Smooth muscle cell (in vitro differentiated cells): Measurements from ENCODE around the gene SIPA1L2. TPM values are rescaled to one million over a fixed set of nuclear protein-coding genes. Genes with fewer than 3 reads are reported as not detected.

Experiments
- DNase-seq: peaks from one replicate; lab custom pipeline; 2025; ENCODE audit not compliant: unreplicated experiment; lab: John Stamatoyannopoulos, UW
- H2AFZ ChIP-seq: fragments of 200-600 bp; sonication (generic); 2 replicates; pipeline ENCODE4 v1.6.0; 2016; ENCODE audit warnings: antibody characterized with exemption, low read depth, mild to moderate bottlenecking
- H3F3A ChIP-seq: fragments of 200-600 bp; sonication (generic); 2 replicates; pipeline ENCODE4 v1.6.0; 2017; ENCODE audit warnings: antibody characterized with exemption, low read depth
- H3K27ac ChIP-seq: fragments of 200-600 bp; sonication (generic); 2 replicates; pipeline ENCODE4 v1.5.1; 2016; ENCODE audit warnings: low read depth, mild to moderate bottlenecking
- H3K27me3 ChIP-seq: fragments of 200-600 bp; sonication (generic); 2 replicates; pipeline ENCODE4 v1.6.1; 2016; ENCODE audit warnings: low read depth, mild to moderate bottlenecking
- H3K36me3 ChIP-seq: fragments of 200-600 bp; sonication (generic); 2 replicates; pipeline ENCODE4 v1.5.1; 2016; ENCODE audit warnings: low read depth
- H3K4me1 ChIP-seq: fragments of 200-600 bp; sonication (generic); 2 replicates; pipeline ENCODE4 v1.5.1; 2016; ENCODE audit warnings: low read depth
- H3K4me2 ChIP-seq: fragments of 200-600 bp; sonication (generic); 2 replicates; pipeline ENCODE4 v1.6.0; 2016; ENCODE audit warnings: mild to moderate bottlenecking
- H3K4me3 ChIP-seq: fragments of 200-600 bp; sonication (generic); 2 replicates; pipeline ENCODE4 v1.5.1; 2016; ENCODE audit warnings: mild to moderate bottlenecking
- H3K79me2 ChIP-seq: fragments of 200-600 bp; sonication (generic); 2 replicates; pipeline ENCODE4 v1.6.0; 2016; ENCODE audit warnings: low read depth, mild to moderate bottlenecking
- H3K9ac ChIP-seq: fragments of 200-600 bp; sonication (generic); 2 replicates; pipeline ENCODE4 v1.6.0; 2016; ENCODE audit warnings: low read depth
- H3K9me3 ChIP-seq: fragments of 200-600 bp; sonication (generic); replicated peaks from 2 replicates; pipeline ENCODE4 v1.5.1; 2016; ENCODE audit warnings: low read depth
- H4K20me1 ChIP-seq: fragments of 200-600 bp; sonication (generic); 2 replicates; pipeline ENCODE4 v1.6.0; 2016; ENCODE audit warnings: low read depth
- WGBS: methylation state at CpG from one replicate; pipeline ENCODE4 v1.1.7; 2016; ENCODE audit warnings: low lambda C conversion rate; 5-methylcytosine and 5-hydroxymethylcytosine counted together
- polyA plus RNA-seq: library from polyadenylated mRNA; unstranded; fragments of >200 nt; fragmentation: Nextera tagmentation; extraction: Ambion mirVana; gene quantifications from 2 replicates; pipeline ENCODE4 v1.2.1, GENCODE V29; 2016
- total RNA-seq: library from RNA; depleted of rRNA; stranded (reverse); fragments of >200 nt; gene quantifications from 2 replicates; pipeline ENCODE4 v1.2.3, GENCODE V29; 2014
- TF ChIP-seq, protein P1 (sequence below): fragments of 200-600 bp; sonication (generic); IDR thresholded peaks from 2 replicates; pipeline ENCODE4 v1.5.1; 2017; ENCODE audit warnings: borderline replicate concordance, mild to moderate bottlenecking, antibody characterized with exemption; ENCODE audit not compliant: insufficient read depth, poor library complexity, severe bottlenecking

SIPA1L2 gene
- total and polyA plus RNA-seq, 2 experiments from 2014 or later = 18.9 to 37.0 TPM

DNA sequence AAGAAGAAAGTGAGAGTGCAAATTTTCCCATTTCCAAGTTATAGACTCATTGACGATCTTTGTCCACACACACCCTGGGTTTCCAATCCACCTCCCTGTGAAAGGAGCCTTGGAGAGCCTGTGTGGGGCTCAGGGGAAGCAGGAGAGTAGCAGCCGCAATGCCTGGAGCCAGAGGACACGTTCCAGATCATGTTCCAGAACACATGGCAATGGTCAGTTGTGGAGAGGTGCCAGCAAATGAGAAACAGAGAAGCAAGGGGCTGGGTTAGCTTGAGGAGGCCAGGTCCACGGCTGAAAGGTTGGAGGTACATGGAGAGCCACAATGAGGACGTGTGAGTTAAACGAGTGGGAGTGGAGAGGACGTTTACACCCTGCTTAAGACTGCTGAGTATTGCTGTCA is 33.0 kb upstream of the SIPA1L2 start:
- TF ChIP-seq, protein P1, sequence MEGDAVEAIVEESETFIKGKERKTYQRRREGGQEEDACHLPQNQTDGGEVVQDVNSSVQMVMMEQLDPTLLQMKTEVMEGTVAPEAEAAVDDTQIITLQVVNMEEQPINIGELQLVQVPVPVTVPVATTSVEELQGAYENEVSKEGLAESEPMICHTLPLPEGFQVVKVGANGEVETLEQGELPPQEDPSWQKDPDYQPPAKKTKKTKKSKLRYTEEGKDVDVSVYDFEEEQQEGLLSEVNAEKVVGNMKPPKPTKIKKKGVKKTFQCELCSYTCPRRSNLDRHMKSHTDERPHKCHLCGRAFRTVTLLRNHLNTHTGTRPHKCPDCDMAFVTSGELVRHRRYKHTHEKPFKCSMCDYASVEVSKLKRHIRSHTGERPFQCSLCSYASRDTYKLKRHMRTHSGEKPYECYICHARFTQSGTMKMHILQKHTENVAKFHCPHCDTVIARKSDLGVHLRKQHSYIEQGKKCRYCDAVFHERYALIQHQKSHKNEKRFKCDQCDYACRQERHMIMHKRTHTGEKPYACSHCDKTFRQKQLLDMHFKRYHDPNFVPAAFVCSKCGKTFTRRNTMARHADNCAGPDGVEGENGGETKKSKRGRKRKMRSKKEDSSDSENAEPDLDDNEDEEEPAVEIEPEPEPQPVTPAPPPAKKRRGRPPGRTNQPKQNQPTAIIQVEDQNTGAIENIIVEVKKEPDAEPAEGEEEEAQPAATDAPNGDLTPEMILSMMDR = no peak
- H2AFZ ChIP-seq = no peak overlapping the region

DNA sequence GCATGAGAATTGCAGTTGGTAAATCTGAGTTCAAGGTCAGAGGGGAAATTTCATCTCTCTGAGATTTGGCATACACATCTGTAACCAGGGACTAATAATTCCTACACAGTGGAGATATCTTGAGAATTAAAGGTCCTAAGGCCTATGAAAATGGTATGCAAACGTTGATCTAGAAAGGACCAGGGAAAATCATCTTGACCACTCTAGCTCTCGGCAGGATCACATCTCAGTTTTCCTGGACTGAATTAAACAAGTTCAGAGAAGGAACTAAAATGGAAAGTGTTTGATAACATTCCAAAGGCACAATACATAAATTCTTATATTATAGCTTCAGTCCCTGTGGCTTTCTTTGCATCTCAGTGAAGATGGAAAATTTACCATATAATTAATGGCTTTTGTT is 28.5 kb upstream of the SIPA1L2 start:
- H2AFZ ChIP-seq = no peak overlapping the region
- H3K4me3 ChIP-seq = no peak overlapping the region
- no peak overlapping the region for H3K4me2 ChIP-seq
- no peaks in the 10 kb centered on the region for H3K4me1 ChIP-seq
- TF ChIP-seq, protein P1 = no peak
- H3K27me3 ChIP-seq = no peaks in the 10 kb centered on the region
- 89% methylated on average over 2 of the region's 2 CpGs for WGBS
- no peaks in the 10 kb centered on the region for H3K9me3 ChIP-seq
- H3F3A ChIP-seq = no peaks in the 10 kb centered on the region
- H4K20me1 ChIP-seq = no peaks in the 10 kb centered on the region
- DNase-seq = no peak
- H3K9ac ChIP-seq = no peak overlapping the region
- H3K36me3 ChIP-seq = no peaks in the 10 kb centered on the region
- no peaks in the 10 kb centered on the region for H3K79me2 ChIP-seq
- no peak overlapping the region for H3K27ac ChIP-seq

More for the DNA sequence above, 33.0 kb upstream of the SIPA1L2 start:
- DNase-seq = no peak
- H3K27ac ChIP-seq = no peak overlapping the region
- H3K79me2 ChIP-seq = no peaks in the 10 kb centered on the region
- no peaks in the 10 kb centered on the region for H3K9me3 ChIP-seq
- no peaks in the 10 kb centered on the region for H3K36me3 ChIP-seq
- no peak overlapping the region for H3K4me2 ChIP-seq
- H3K27me3 ChIP-seq = no peaks in the 10 kb centered on the region
- H3K9ac ChIP-seq = no peak overlapping the region
- H3K4me3 ChIP-seq = no peak overlapping the region
- H3K4me1 ChIP-seq = no peaks in the 10 kb centered on the region
- no peaks in the 10 kb centered on the region for H3F3A ChIP-seq
- WGBS = 76% methylated on average over 7 of the region's 7 CpGs
- H4K20me1 ChIP-seq = no peaks in the 10 kb centered on the region

DNA sequence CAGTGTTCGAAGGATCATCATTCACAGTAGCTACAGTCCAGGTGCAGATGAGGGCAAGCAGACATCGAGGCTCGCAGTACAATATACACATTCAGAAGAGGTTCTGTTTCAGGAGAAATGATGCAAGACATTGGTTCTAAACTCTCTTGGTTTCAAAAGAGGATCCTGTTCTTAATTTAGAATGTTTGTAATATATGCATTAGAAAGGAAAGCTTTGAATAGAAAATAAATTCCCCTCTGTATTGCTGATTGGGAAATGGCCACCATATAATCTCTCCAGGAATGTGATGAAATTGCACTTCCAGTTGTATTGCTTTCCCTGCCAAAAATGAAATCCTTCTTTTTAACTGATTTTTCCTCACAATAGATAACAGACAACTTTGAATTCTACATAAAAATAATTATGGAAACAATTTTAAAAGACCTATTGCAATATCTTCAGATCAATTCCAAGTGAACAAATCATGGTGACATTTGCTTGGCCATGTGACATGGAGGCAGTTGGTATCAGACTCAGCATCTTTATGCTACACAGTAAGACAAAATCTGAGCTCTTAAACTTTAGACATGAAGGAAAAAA is 27.6 kb upstream of the SIPA1L2 start:
- no peak overlapping the region for H3K4me2 ChIP-seq
- H3K27ac ChIP-seq = no peak overlapping the region
- no peaks in the 10 kb centered on the region for H3K79me2 ChIP-seq
- TF ChIP-seq, protein P1 = no peak
- H3K4me1 ChIP-seq = no peaks in the 10 kb centered on the region
- H3K27me3 ChIP-seq = no peaks in the 10 kb centered on the region
- H3K4me3 ChIP-seq = no peak overlapping the region
- no peak for DNase-seq
- H3K36me3 ChIP-seq = no peaks in the 10 kb centered on the region
- no peaks in the 10 kb centered on the region for H4K20me1 ChIP-seq
- no peaks in the 10 kb centered on the region for H3F3A ChIP-seq
- no peaks in the 10 kb centered on the region for H3K9me3 ChIP-seq
- no peak overlapping the region for H2AFZ ChIP-seq
- WGBS = 90% methylated on average over 3 of the region's 3 CpGs
- H3K9ac ChIP-seq = no peak overlapping the region

DNA sequence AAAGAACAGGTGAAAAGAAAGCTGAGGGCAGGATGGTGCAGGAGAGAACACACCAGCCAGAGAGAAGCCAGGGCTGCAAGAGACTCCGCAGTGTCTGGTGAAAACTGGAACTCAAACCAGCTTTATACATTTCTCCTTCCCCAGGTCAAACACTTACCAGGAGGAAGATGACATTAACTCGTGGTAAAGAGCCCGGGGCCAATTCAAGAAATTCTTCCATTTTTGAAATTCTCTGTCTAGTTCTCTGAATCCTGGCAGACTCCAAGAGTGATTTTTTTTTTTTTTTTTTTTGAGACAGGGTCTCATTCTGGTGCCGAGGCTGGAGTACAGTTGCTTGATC is 25.8 kb upstream of the SIPA1L2 start:
- H3K4me3 ChIP-seq = no peak overlapping the region
- TF ChIP-seq, protein P1 = no peak
- no peaks in the 10 kb centered on the region for H4K20me1 ChIP-seq
- no peaks in the 10 kb centered on the region for H3K36me3 ChIP-seq
- WGBS = 80% methylated on average over 4 of the region's 4 CpGs
- no peaks in the 10 kb centered on the region for H3F3A ChIP-seq
- no peaks in the 10 kb centered on the region for H3K27me3 ChIP-seq
- H3K27ac ChIP-seq = peak overlapping the region; percentile 44
- no peaks in the 10 kb centered on the region for H3K4me1 ChIP-seq
- H3K9me3 ChIP-seq = no peaks in the 10 kb centered on the region
- no peak overlapping the region for H3K9ac ChIP-seq
- DNase-seq = no peak
- H3K4me2 ChIP-seq = no peak overlapping the region
- no peaks in the 10 kb centered on the region for H3K79me2 ChIP-seq
- H2AFZ ChIP-seq = no peak overlapping the region
